CD4-positive, CD25-positive, alpha-beta regulatory T cell (primary cell): Measurements from ENCODE around the gene FNBP1L. TPM values are rescaled to one million over a fixed set of nuclear protein-coding genes. Genes with fewer than 3 reads are reported as not detected.
"Not testable (repeated sequence)": the region's sequence is repeated elsewhere in the genome, so short reads cannot be mapped to it uniquely, and the experiment has no call there.

ENCODE experiments used
- ATAC-seq, 2 donors: fragments of 150-1000 bp; cut with Tn5 transposase; one replicate each; pipeline ENCODE4 v1.10.0; 2021; ENCODE audit warnings: low read depth in 2 of 2, moderate number of reproducible peaks in 2 of 2, moderate library complexity in 1 of 2
- DNase-seq, 3 donors: peaks; one replicate each; pipeline versions ENCODE4 v3.0.0 to v3.0.0-alpha.2; 2012 to 2022; ENCODE audit warnings: mixed read lengths in 1 of 3
- H3K27ac ChIP-seq: one replicate; pipeline ENCODE4 v1.7.0; 2013; ENCODE audit warnings: mild to moderate bottlenecking, low read length; ENCODE audit not compliant: insufficient read depth, poor library complexity, severe bottlenecking
- H3K27me3 ChIP-seq: one replicate; pipeline ENCODE4 v1.7.0; 2013; ENCODE audit warnings: low read length; ENCODE audit not compliant: control insufficient read depth, insufficient read depth
- H3K36me3 ChIP-seq: one replicate; pipeline ENCODE4 v1.7.0; 2013; ENCODE audit warnings: mild to moderate bottlenecking, low read length, moderate library complexity; ENCODE audit not compliant: control insufficient read depth, insufficient read depth
- H3K4me1 ChIP-seq: 2 replicates; pipeline ENCODE4 v1.7.0; 2013; ENCODE audit warnings: mild to moderate bottlenecking, low read length; ENCODE audit not compliant: insufficient read depth, control insufficient read depth, poor library complexity, severe bottlenecking
- H3K4me3 ChIP-seq: one replicate; pipeline ENCODE4 v1.7.0; 2013; ENCODE audit warnings: low read depth, mild to moderate bottlenecking, low read length, moderate library complexity
- H3K9me3 ChIP-seq, 2 experiments: 1 replicate in 1 of 2; 2 replicates in 1 of 2; pipeline ENCODE4 v1.7.0; 2013; ENCODE audit warnings: low read length in 2 of 2, mild to moderate bottlenecking in 1 of 2, moderate library complexity in 1 of 2; ENCODE audit not compliant: control insufficient read depth in 2 of 2
- H3K27ac Mint-ChIP-seq, 3 donors: one replicate each; pipeline ENCODE4 v1.8.0; 2020 to 2022; ENCODE audit warnings: mild to moderate bottlenecking in 3 of 3, mixed read lengths in 3 of 3, moderate library complexity in 2 of 3
- H3K27me3 Mint-ChIP-seq: one replicate; pipeline ENCODE4 v1.8.0; 2022; ENCODE audit warnings: mild to moderate bottlenecking, mixed read lengths
- H3K36me3 Mint-ChIP-seq: one replicate; pipeline ENCODE4 v1.8.0; 2020; ENCODE audit warnings: mixed read lengths
- H3K4me1 Mint-ChIP-seq, 4 donors: one replicate each; pipeline ENCODE4 v1.8.0; 2020 to 2022; ENCODE audit warnings: mixed read lengths in 4 of 4, mild to moderate bottlenecking in 1 of 4
- H3K4me3 Mint-ChIP-seq, 4 donors: one replicate each; pipeline ENCODE4 v1.8.0; 2020 to 2022; ENCODE audit warnings: mild to moderate bottlenecking in 4 of 4, mixed read lengths in 4 of 4, moderate library complexity in 3 of 4
- H3K9me3 Mint-ChIP-seq, 7 donors: one replicate each; pipeline ENCODE4 v1.8.0; 2020 to 2022; ENCODE audit warnings: mixed read lengths in 7 of 7, mild to moderate bottlenecking in 3 of 7, moderate library complexity in 2 of 7
- polyA plus RNA-seq, 4 donors: library from polyadenylated mRNA; unstranded; fragments of 300-500 nt; fragmentation: Illumina TruSeq; gene quantifications; one replicate each; pipeline ENCODE4 v1.2.3, GENCODE V29; 2021
- total RNA-seq: library from RNA; stranded (reverse); gene quantifications from one replicate; pipeline ENCODE4 v1.2.3, GENCODE V29; 2022

The FNBP1L gene
- total and polyA plus RNA-seq, 5 donors from 2014 or later: 0.10 to 2.4 (median 0.34) TPM; not detected in 1

- peaks cover 24% of the 10 kb centered on the region for H3K27me3 Mint-ChIP-seq
- H3K36me3 Mint-ChIP-seq: no peaks in the 10 kb centered on the region
- Histone ChIP-seq H3K27me3 (peaks cover 5% of the 10 kb centered on the region), H3K4me3 (no peak overlapping the region), H3K9me3 (peaks cover 4 to 7% of the 10 kb centered on the region in 2 experiments), H3K36me3 (no peaks in the 10 kb centered on the region), H3K27ac (no peak overlapping the region), H3K4me1 (no peaks in the 10 kb centered on the region)
- H3K4me3 Mint-ChIP-seq: no peak overlapping the region
- no peak for DNase-seq
- no peak overlapping the region for H3K27ac Mint-ChIP-seq
- no peaks in the 10 kb centered on the region for H3K4me1 Mint-ChIP-seq
- ATAC-seq: no peak
- H3K9me3 Mint-ChIP-seq: peaks cover 0 to 15% (median 11%) of the 10 kb centered on the region in 7 donors
These were observed 26.4 kb downstream of the FNBP1L start for GRCh38 chr1:93474321-93474720.

- Mint-ChIP-seq H3K4me1 (no peaks in the 10 kb centered on the region), H3K27me3 (peaks cover 24% of the 10 kb centered on the region), H3K4me3 (no peak overlapping the region), H3K27ac (no peak overlapping the region), H3K36me3 (no peaks in the 10 kb centered on the region), H3K9me3 (peaks cover 0 to 23% (median 11%) of the 10 kb centered on the region in 7 donors)
- Histone ChIP-seq H3K9me3 (peaks cover 11 to 12% of the 10 kb centered on the region in 2 experiments), H3K4me1 (no peaks in the 10 kb centered on the region), H3K4me3 (no peak overlapping the region), H3K27me3 (peaks cover 5% of the 10 kb centered on the region), H3K36me3 (no peaks in the 10 kb centered on the region), H3K27ac (no peak overlapping the region)
- DNase-seq: no peak
- no peak for ATAC-seq
These were observed 27.8 kb downstream of the FNBP1L start for GRCh38 chr1:93475681-93476080.

GRCh38 chr1:93479133-93479745 lies 31.3 kb downstream of the FNBP1L start:
- not testable (repeated sequence) for H3K4me1 ChIP-seq, DNase-seq, H3K4me3 Mint-ChIP-seq, H3K36me3 Mint-ChIP-seq, ATAC-seq, H3K27ac Mint-ChIP-seq, H3K27me3 ChIP-seq, H3K4me1 Mint-ChIP-seq, H3K4me3 ChIP-seq, H3K27ac ChIP-seq, H3K36me3 ChIP-seq
- Mint-ChIP-seq H3K27me3 (peaks cover 11% of the 10 kb centered on the region), H3K9me3 (peaks cover 0 to 27% (median 10%) of the 10 kb centered on the region in 7 donors)
- peaks cover 11 to 12% of the 10 kb centered on the region in 2 experiments for H3K9me3 ChIP-seq

GRCh38 chr1:93481899-93482298 lies 34.0 kb downstream of the FNBP1L start:
- not testable (repeated sequence) for ATAC-seq, H3K27me3 ChIP-seq, H3K36me3 Mint-ChIP-seq, H3K4me3 ChIP-seq, H3K36me3 ChIP-seq, H3K4me3 Mint-ChIP-seq, DNase-seq, H3K4me1 Mint-ChIP-seq, H3K27ac ChIP-seq, H3K27ac Mint-ChIP-seq, H3K4me1 ChIP-seq
- H3K9me3 ChIP-seq: peaks cover 11 to 12% of the 10 kb centered on the region in 2 experiments
- H3K9me3 Mint-ChIP-seq: peaks cover 0 to 27% (median 8%) of the 10 kb centered on the region in 7 donors
- H3K27me3 Mint-ChIP-seq: peaks cover 12% of the 10 kb centered on the region

- H3K27ac ChIP-seq: no peak overlapping the region
- H3K36me3 Mint-ChIP-seq: no peaks in the 10 kb centered on the region
- H3K36me3 ChIP-seq: no peaks in the 10 kb centered on the region
- H3K4me3 ChIP-seq: no peak overlapping the region
- ATAC-seq (no peak), DNase-seq (no peak)
- H3K9me3 ChIP-seq: peaks cover 9 to 12% of the 10 kb centered on the region in 2 experiments
- H3K27ac Mint-ChIP-seq: no peak overlapping the region
- peaks cover 0 to 24% (median 6%) of the 10 kb centered on the region in 7 donors for H3K9me3 Mint-ChIP-seq
- peaks cover 4% of the 10 kb centered on the region for H3K27me3 ChIP-seq
- H3K4me3 Mint-ChIP-seq: no peak overlapping the region
- H3K4me1 Mint-ChIP-seq: no peaks in the 10 kb centered on the region
- peaks cover 21% of the 10 kb centered on the region for H3K27me3 Mint-ChIP-seq
- H3K4me1 ChIP-seq: no peaks in the 10 kb centered on the region
These were observed 35.3 kb downstream of the FNBP1L start for GRCh38 chr1:93483200-93483599.

- H3K36me3 Mint-ChIP-seq: no peaks in the 10 kb centered on the region
- DNase-seq (no peak), ATAC-seq (no peak)
- H3K27ac Mint-ChIP-seq: no peak overlapping the region
- no peak overlapping the region for H3K4me3 Mint-ChIP-seq
- Histone ChIP-seq H3K27ac (no peak overlapping the region), H3K9me3 (peaks cover 6 to 12% of the 10 kb centered on the region in 2 experiments), H3K4me1 (no peaks in the 10 kb centered on the region), H3K27me3 (peaks cover 2% of the 10 kb centered on the region), H3K36me3 (no peaks in the 10 kb centered on the region), H3K4me3 (no peak overlapping the region)
- peaks cover 0 to 20% (median 3%) of the 10 kb centered on the region in 7 donors for H3K9me3 Mint-ChIP-seq
- peaks cover 21% of the 10 kb centered on the region for H3K27me3 Mint-ChIP-seq
- H3K4me1 Mint-ChIP-seq: no peaks in the 10 kb centered on the region
These were observed 35.7 kb downstream of the FNBP1L start for GRCh38 chr1:93483606-93484005.

GRCh38 chr1:93488207-93488606 lies 40.3 kb downstream of the FNBP1L start:
- Histone ChIP-seq H3K4me1 (no peaks in the 10 kb centered on the region), H3K27ac (no peak overlapping the region), H3K27me3 (peaks cover 2% of the 10 kb centered on the region), H3K4me3 (no peak overlapping the region), H3K9me3 (no peaks in the 10 kb centered on the region), H3K36me3 (no peaks in the 10 kb centered on the region)
- ATAC-seq: no peak
- no peak for DNase-seq
- H3K4me1 Mint-ChIP-seq: peaks cover 0 to 4% (median 0%) of the 10 kb centered on the region in 4 donors
- H3K9me3 Mint-ChIP-seq: peaks cover 0 to 7% (median 0%) of the 10 kb centered on the region in 7 donors
- no peaks in the 10 kb centered on the region for H3K36me3 Mint-ChIP-seq
- no peak overlapping the region for H3K4me3 Mint-ChIP-seq
- no peak overlapping the region for H3K27ac Mint-ChIP-seq
- peaks cover 16% of the 10 kb centered on the region for H3K27me3 Mint-ChIP-seq

- ATAC-seq (no peak), DNase-seq (no peak)
- Histone ChIP-seq H3K27me3 (peaks cover 2% of the 10 kb centered on the region), H3K4me1 (no peaks in the 10 kb centered on the region), H3K27ac (no peak overlapping the region), H3K9me3 (no peaks in the 10 kb centered on the region), H3K4me3 (no peak overlapping the region), H3K36me3 (no peaks in the 10 kb centered on the region)
- Mint-ChIP-seq H3K36me3 (no peaks in the 10 kb centered on the region), H3K27ac (no peak overlapping the region), H3K4me3 (no peak overlapping the region), H3K27me3 (peaks cover 16% of the 10 kb centered on the region), H3K9me3 (peaks cover 0 to 7% (median 0%) of the 10 kb centered on the region in 7 donors), H3K4me1 (peaks cover 0 to 4% (median 0%) of the 10 kb centered on the region in 4 donors)
These were observed 41.8 kb downstream of the FNBP1L start for GRCh38 chr1:93489756-93490155.
